Ascending aorta (tissue), 2 donors: ENCODE measurements around the gene UTP25. TPM values are rescaled to one million over a fixed set of nuclear protein-coding genes. Genes with fewer than 3 reads are reported as not detected.

Source experiments
- DNase-seq, 2 donors: peaks; one replicate each; pipeline ENCODE4 v3.0.0-alpha.2; 2019; ENCODE audit warnings: low spot score in 2 of 2
- H3K27ac ChIP-seq, 2 donors: fragments of 200-600 bp; sonication (generic); one replicate each; pipeline ENCODE4 v1.5.1; 2016 to 2017; ENCODE audit warnings: mild to moderate bottlenecking in 1 of 2
- H3K27me3 ChIP-seq: fragments of 200-600 bp; sonication (generic); one replicate; pipeline ENCODE4 v1.5.1; 2017
- H3K36me3 ChIP-seq, 2 donors: fragments of 200-600 bp; sonication (generic); one replicate each; pipeline ENCODE4 v1.5.1; 2016
- H3K4me1 ChIP-seq, 2 donors: fragments of 200-600 bp; sonication (generic); one replicate each; pipeline ENCODE4 v1.5.1; 2016 to 2017; ENCODE audit warnings: mild to moderate bottlenecking in 1 of 2
- H3K4me3 ChIP-seq, 2 donors: fragments of 200-600 bp; sonication (generic); one replicate each; pipeline ENCODE4 v1.5.1; 2016 to 2017; ENCODE audit warnings: mild to moderate bottlenecking in 1 of 2
- H3K9me3 ChIP-seq, 2 donors: fragments of 200-600 bp; sonication (generic); one replicate each; pipeline ENCODE4 v1.5.1; 2016
- CTCF ChIP-seq, 3 experiments: fragments of 200-600 bp in 2 of 3; fragments of 450-650 bp in 1 of 3; sonication (generic) in 2 of 3; IDR thresholded peaks; one replicate each; pipeline ENCODE4 v1.5.1; 2016 to 2019; ENCODE audit warnings: antibody characterized with exemption in 3 of 3, mild to moderate bottlenecking in 1 of 3, moderate library complexity in 1 of 3
- intact Hi-C: fragments of 100-400 bp; cut with DNase I; formaldehyde crosslinking; loops from one replicate; pipeline ENCODE4 v1.15.1; 2023
- total RNA-seq: library from RNA; depleted of rRNA; stranded (reverse); fragments of >200 nt; gene quantifications from one replicate; pipeline ENCODE4 v1.1.0, GENCODE V29; 2016

The UTP25 gene
- total RNA-seq, 1 donor from 2014 or later: 3.6 TPM

GRCh38 chr1:209877087-209877764 lies 49.5 kb downstream of the UTP25 start:
- no peak for TF ChIP-seq CTCF (IDR thresholded peaks at IDR 0.05)
- Histone ChIP-seq H3K27me3 (no peaks in the 10 kb centered on the region), H3K36me3 (no peaks in the 10 kb centered on the region), H3K4me1 (no peaks in the 10 kb centered on the region), H3K9me3 (no peaks in the 10 kb centered on the region), H3K27ac (no peak overlapping the region), H3K4me3 (no peak overlapping the region)
- no peak for DNase-seq
- intact Hi-C loops: no loop called here

- H3K4me3 ChIP-seq: no peak overlapping the region
- no peaks in the 10 kb centered on the region for H3K9me3 ChIP-seq
- H3K36me3 ChIP-seq: no peaks in the 10 kb centered on the region
- H3K4me1 ChIP-seq: no peaks in the 10 kb centered on the region
- no peak overlapping the region for H3K27ac ChIP-seq
- no peaks in the 10 kb centered on the region for H3K27me3 ChIP-seq
- TF ChIP-seq CTCF (IDR thresholded peaks at IDR 0.05): no peak
- DNase-seq: no peak
- intact Hi-C loops: no loop called here
Measured at GRCh38 chr1:209878964-209879363, 51.2 kb downstream of the UTP25 start.

GRCh38 chr1:209879539-209879938 lies 51.8 kb downstream of the UTP25 start:
- no peaks in the 10 kb centered on the region for H3K27me3 ChIP-seq
- no peaks in the 10 kb centered on the region for H3K36me3 ChIP-seq
- intact Hi-C loops: no loop called here
- H3K4me3 ChIP-seq: no peak overlapping the region
- no peak for TF ChIP-seq CTCF (IDR thresholded peaks at IDR 0.05)
- no peaks in the 10 kb centered on the region for H3K9me3 ChIP-seq
- no peak overlapping the region for H3K27ac ChIP-seq
- DNase-seq: no peak
- H3K4me1 ChIP-seq: no peaks in the 10 kb centered on the region

- TF ChIP-seq CTCF (IDR thresholded peaks at IDR 0.05): no peak
- no peaks in the 10 kb centered on the region for H3K4me1 ChIP-seq
- H3K27me3 ChIP-seq: no peaks in the 10 kb centered on the region
- no peak overlapping the region for H3K4me3 ChIP-seq
- no peaks in the 10 kb centered on the region for H3K9me3 ChIP-seq
- no peaks in the 10 kb centered on the region for H3K36me3 ChIP-seq
- H3K27ac ChIP-seq: no peak overlapping the region
- intact Hi-C loops: no loop called here
- no peak for DNase-seq
Measured at GRCh38 chr1:209880031-209880430, 52.3 kb downstream of the UTP25 start.

GRCh38 chr1:209881619-209882018 lies 53.8 kb downstream of the UTP25 start:
- no peaks in the 10 kb centered on the region for H3K36me3 ChIP-seq
- H3K27me3 ChIP-seq: no peaks in the 10 kb centered on the region
- no peaks in the 10 kb centered on the region for H3K9me3 ChIP-seq
- H3K27ac ChIP-seq: no peak overlapping the region
- H3K4me3 ChIP-seq: no peak overlapping the region
- no peaks in the 10 kb centered on the region for H3K4me1 ChIP-seq
- intact Hi-C loops: no loop called here
- TF ChIP-seq CTCF (IDR thresholded peaks at IDR 0.05): no peak
- DNase-seq: no peak

GRCh38 chr1:209882286-209882685 lies 54.5 kb downstream of the UTP25 start:
- H3K27ac ChIP-seq: no peak overlapping the region
- no peaks in the 10 kb centered on the region for H3K4me1 ChIP-seq
- no peak for DNase-seq
- no peak for TF ChIP-seq CTCF (IDR thresholded peaks at IDR 0.05)
- no peaks in the 10 kb centered on the region for H3K36me3 ChIP-seq
- intact Hi-C loops: no loop called here
- H3K27me3 ChIP-seq: no peaks in the 10 kb centered on the region
- H3K9me3 ChIP-seq: no peaks in the 10 kb centered on the region
- no peak overlapping the region for H3K4me3 ChIP-seq
